Measurements from ENCODE around the gene HOXB9. TPM values are rescaled to one million over a fixed set of nuclear protein-coding genes. Genes with fewer than 3 reads are reported as not detected.

Gene HOXB9
- total RNA-seq, 1 donor from 2014 or later, result 0.20 TPM

GRCh38 chr17:48592577-48592976 lies 33.6 kb downstream of the HOXB9 start:
- Mint-ChIP-seq H3K27me3 (ENCODE audit: low read depth) (peaks cover 94% of the 10 kb centered on the region), H3K4me3 (ENCODE audit: unreplicated experiment) (no peak overlapping the region), H3K9me3 (ENCODE audit: low read depth) (no peaks in the 10 kb centered on the region), H3K36me3 (ENCODE audit: low read depth) (peaks cover 2% of the 10 kb centered on the region), H3K27ac (ENCODE audit: unreplicated experiment) (no peak overlapping the region), H3K4me1 (ENCODE audit: low read depth) (peaks cover 10% of the 10 kb centered on the region)
- no peak for DNase-seq (ENCODE audit: low spot score)
- TF ChIP-seq CTCF (IDR thresholded peaks at IDR 0.05), result no peak

DNA sequence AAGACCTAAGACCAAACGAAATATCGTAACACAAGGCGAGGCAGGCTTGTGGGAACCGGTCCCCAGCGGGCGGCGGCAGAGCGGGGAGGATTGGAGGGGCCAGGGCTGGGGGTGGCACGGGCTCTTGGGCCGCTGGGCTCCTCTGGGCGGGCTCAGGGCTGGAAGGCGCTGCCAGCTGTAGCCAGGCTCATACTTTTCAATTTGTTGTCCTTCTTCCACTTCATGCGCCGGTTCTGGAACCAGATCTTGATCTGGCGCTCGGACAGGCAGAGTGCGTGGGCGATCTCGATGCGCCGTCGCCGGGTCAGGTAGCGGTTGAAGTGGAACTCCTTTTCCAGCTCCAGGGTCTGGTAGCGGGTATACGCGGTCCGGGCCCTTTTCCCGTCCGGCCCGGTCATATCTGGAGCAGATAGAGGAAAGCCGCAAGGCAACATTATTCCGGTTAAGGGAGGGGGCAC lies 34.1 kb downstream of the HOXB9 start:
- DNase-seq (ENCODE audit: low spot score), result no peak
- H3K9me3 Mint-ChIP-seq (ENCODE audit: low read depth), result no peaks in the 10 kb centered on the region
- no peak overlapping the region for H3K4me3 Mint-ChIP-seq (ENCODE audit: unreplicated experiment)
- H3K27me3 Mint-ChIP-seq (ENCODE audit: low read depth), result peaks cover 94% of the 10 kb centered on the region
- peaks cover 2% of the 10 kb centered on the region for H3K36me3 Mint-ChIP-seq (ENCODE audit: low read depth)
- H3K27ac Mint-ChIP-seq (ENCODE audit: unreplicated experiment), result no peak overlapping the region
- peaks cover 10% of the 10 kb centered on the region for H3K4me1 Mint-ChIP-seq (ENCODE audit: low read depth)
- TF ChIP-seq CTCF (IDR thresholded peaks at IDR 0.05), result no peak

GRCh38 chr17:48591255-48592056 lies 34.7 kb downstream of the HOXB9 start:
- no peak for DNase-seq (ENCODE audit: low spot score)
- no peak for TF ChIP-seq CTCF (IDR thresholded peaks at IDR 0.05)
- H3K27ac Mint-ChIP-seq (ENCODE audit: unreplicated experiment), result no peak overlapping the region
- H3K36me3 Mint-ChIP-seq (ENCODE audit: low read depth), result peaks cover 2% of the 10 kb centered on the region
- no peaks in the 10 kb centered on the region for H3K9me3 Mint-ChIP-seq (ENCODE audit: low read depth)
- H3K4me1 Mint-ChIP-seq (ENCODE audit: low read depth), result peaks cover 9% of the 10 kb centered on the region
- H3K27me3 Mint-ChIP-seq (ENCODE audit: low read depth), result peaks cover 94% of the 10 kb centered on the region
- H3K4me3 Mint-ChIP-seq (ENCODE audit: unreplicated experiment), result no peak overlapping the region

DNA sequence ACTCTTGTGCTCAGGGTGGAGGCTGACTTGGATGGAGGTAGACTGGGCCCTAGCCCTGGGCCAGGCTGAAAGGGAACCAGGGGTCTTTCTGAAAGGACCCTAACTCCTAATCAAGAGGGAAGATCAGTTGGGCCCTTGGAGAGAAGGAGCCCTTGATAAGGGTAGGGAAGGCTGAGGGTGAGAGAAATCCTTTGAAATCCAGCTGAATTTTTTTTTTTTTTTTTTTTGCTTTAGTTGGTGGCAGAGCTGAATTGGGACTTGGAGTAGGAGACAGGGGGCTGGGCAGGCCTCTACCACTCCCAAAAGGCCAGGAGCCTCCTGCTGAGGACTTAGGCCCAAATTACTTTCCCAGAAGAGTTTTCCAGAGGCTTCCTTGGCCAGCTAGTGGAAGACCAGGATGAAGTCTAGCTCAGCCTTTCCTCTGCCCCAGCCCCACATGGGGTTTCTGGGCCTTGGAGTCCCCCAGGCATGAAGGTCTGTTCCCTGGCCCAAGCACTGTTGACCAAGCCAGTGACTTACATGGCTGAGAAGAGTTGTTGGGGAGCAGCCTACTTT lies 35.5 kb downstream of the HOXB9 start:
- no peak for DNase-seq (ENCODE audit: low spot score)
- peaks cover 10% of the 10 kb centered on the region for H3K4me1 Mint-ChIP-seq (ENCODE audit: low read depth)
- peaks cover 96% of the 10 kb centered on the region for H3K27me3 Mint-ChIP-seq (ENCODE audit: low read depth)

More for the DNA sequence above, 35.5 kb downstream of the HOXB9 start:
- no peak for TF ChIP-seq CTCF (IDR thresholded peaks at IDR 0.05)
- Mint-ChIP-seq H3K36me3 (ENCODE audit: low read depth) (no peaks in the 10 kb centered on the region), H3K9me3 (ENCODE audit: low read depth) (no peaks in the 10 kb centered on the region), H3K27ac (ENCODE audit: unreplicated experiment) (no peak overlapping the region), H3K4me3 (ENCODE audit: unreplicated experiment) (no peak overlapping the region)
